HG03521 (cell line): ENCODE results near the gene PLXDC2.
"Not testable (repeated sequence)": the region's sequence is repeated elsewhere in the genome, so short reads cannot be mapped to it uniquely, and the experiment has no call there.

ENCODE experiments used
- ATAC-seq: cut with Tn5 transposase; IDR thresholded peaks from one replicate; pipeline ENCODE4 v1.9.1; 2021; ENCODE audit warnings: mild to moderate bottlenecking, moderate library complexity; ENCODE audit not compliant: unreplicated experiment

PLXDC2 gene

GRCh38 chr10:20166096-20166675 is 350.0 kb downstream of the PLXDC2 start:
- no peak for ATAC-seq

- no peak for ATAC-seq
Measured at GRCh38 chr10:20170661-20171060, 354.4 kb downstream of the PLXDC2 start.

GRCh38 chr10:20173046-20173445 is 356.8 kb downstream of the PLXDC2 start:
- ATAC-seq: no peak

- ATAC-seq: no peak
Measured at GRCh38 chr10:20175719-20176118, 359.5 kb downstream of the PLXDC2 start.

- ATAC-seq: no peak
Measured at GRCh38 chr10:20180766-20181165, 364.5 kb downstream of the PLXDC2 start.

GRCh38 chr10:20181434-20181833 is 365.2 kb downstream of the PLXDC2 start:
- no peak for ATAC-seq

GRCh38 chr10:20185116-20185515 is 368.9 kb downstream of the PLXDC2 start:
- ATAC-seq: no peak

- ATAC-seq: not testable (repeated sequence)
Measured at GRCh38 chr10:20191392-20191791, 375.2 kb downstream of the PLXDC2 start.

GRCh38 chr10:20195076-20195475 is 378.8 kb downstream of the PLXDC2 start:
- ATAC-seq: no peak

- no peak for ATAC-seq
Measured at GRCh38 chr10:20200758-20201157, 384.5 kb downstream of the PLXDC2 start.

GRCh38 chr10:20202337-20202736 is 386.1 kb downstream of the PLXDC2 start:
- ATAC-seq: no peak

- no peak for ATAC-seq
Measured at GRCh38 chr10:20207653-20208052, 391.4 kb downstream of the PLXDC2 start.

GRCh38 chr10:20209098-20209497 is 392.9 kb downstream of the PLXDC2 start:
- not testable (repeated sequence) for ATAC-seq

GRCh38 chr10:20215547-20216152 is 399.4 kb downstream of the PLXDC2 start:
- ATAC-seq: no peak

GRCh38 chr10:20221356-20221755 is 405.1 kb downstream of the PLXDC2 start:
- ATAC-seq: no peak

- no peak for ATAC-seq
Measured at GRCh38 chr10:20228729-20229128, 412.5 kb downstream of the PLXDC2 start.

GRCh38 chr10:20232079-20232705 is 416.0 kb downstream of the PLXDC2 start:
- no peak for ATAC-seq

GRCh38 chr10:20233423-20233822 is 417.2 kb downstream of the PLXDC2 start:
- ATAC-seq: no peak

- ATAC-seq: no peak
Measured at GRCh38 chr10:20234579-20234978, 418.3 kb downstream of the PLXDC2 start.

- no peak for ATAC-seq
Measured at GRCh38 chr10:20237091-20237570, 420.9 kb downstream of the PLXDC2 start.

GRCh38 chr10:20237586-20237985 is 421.4 kb downstream of the PLXDC2 start:
- ATAC-seq: no peak

GRCh38 chr10:20240643-20241042 is 424.4 kb downstream of the PLXDC2 start:
- ATAC-seq: no peak
